PC-9 (cell line): ENCODE measurements around the gene KIF26B. TPM values are rescaled to one million over a fixed set of nuclear protein-coding genes. Genes with fewer than 3 reads are reported as not detected.

Experiments
- BruUV-seq: library from RNA; stranded (reverse); fragments of 400-500 nt; replicated peaks from 2 replicates; lab custom pipeline; 2021; lab: Mats Ljungman, UMichigan
- CTCF ChIA-PET: fragments of 300-600 bp; sonication (Branson Sonifier 250); formaldehyde crosslinking; loops from one replicate; lab custom pipeline; 2022; ENCODE audit warnings: antibody characterized with exemption; lab: Charles Lee
- POLR2A ChIA-PET: fragments of 300-600 bp; sonication (Branson Sonifier 250); formaldehyde crosslinking; loops from one replicate; lab custom pipeline; 2022; ENCODE audit warnings: antibody characterized with exemption; ENCODE audit not compliant: unreplicated experiment; lab: Charles Lee
- DNase-seq, 2 experiments: peaks; one replicate each; pipeline versions ENCODE4 v3.0.0 to v3.0.0-alpha.2; 2015 to 2022; ENCODE audit warnings: mixed read lengths in 1 of 2
- H2AFZ ChIP-seq: fragments of 200-600 bp; sonication (generic); 2 replicates; pipeline ENCODE4 v1.8.1; 2017; ENCODE audit warnings: antibody characterized with exemption
- H3F3A ChIP-seq: fragments of 200-600 bp; sonication (generic); 2 replicates; pipeline ENCODE4 v1.8.1; 2017; ENCODE audit warnings: antibody characterized with exemption, mild to moderate bottlenecking, low read depth; ENCODE audit not compliant: insufficient read depth
- H3K27ac ChIP-seq: fragments of 200-600 bp; sonication (generic); 2 replicates; pipeline ENCODE4 v1.6.1; 2016; ENCODE audit warnings: mixed run types
- H3K27me3 ChIP-seq: fragments of 200-600 bp; sonication (generic); 2 replicates; pipeline ENCODE4 v1.6.1; 2016; ENCODE audit warnings: low read depth, mixed run types; ENCODE audit not compliant: insufficient read depth
- H3K36me3 ChIP-seq: fragments of 200-600 bp; sonication (generic); 2 replicates; pipeline ENCODE4 v1.6.1; 2016; ENCODE audit warnings: low read depth, mixed run types
- H3K4me1 ChIP-seq: fragments of 200-600 bp; sonication (generic); replicated peaks from 2 replicates; pipeline ENCODE4 v1.6.1; 2016; ENCODE audit warnings: mixed run types; ENCODE audit not compliant: insufficient read depth
- H3K4me2 ChIP-seq: fragments of 200-600 bp; sonication (generic); 2 replicates; pipeline ENCODE4 v1.6.1; 2017; ENCODE audit warnings: mixed run types
- H3K4me3 ChIP-seq: fragments of 200-600 bp; sonication (generic); 2 replicates; pipeline ENCODE4 v1.6.1; 2016; ENCODE audit warnings: mixed run types
- H3K79me2 ChIP-seq: fragments of 200-600 bp; sonication (generic); 2 replicates; pipeline ENCODE4 v1.6.1; 2017; ENCODE audit warnings: low read depth, mixed run types
- H3K9me2 ChIP-seq: fragments of 200-600 bp; sonication (generic); 2 replicates; pipeline ENCODE4 v1.8.1; 2017; ENCODE audit warnings: mild to moderate bottlenecking; ENCODE audit not compliant: insufficient read depth
- H3K9me3 ChIP-seq: fragments of 200-600 bp; sonication (generic); 2 replicates; pipeline ENCODE4 v1.8.1; 2016; ENCODE audit warnings: low read depth; ENCODE audit not compliant: insufficient read depth
- H4K20me1 ChIP-seq: fragments of 200-600 bp; sonication (generic); 2 replicates; pipeline ENCODE4 v1.8.1; 2017; ENCODE audit not compliant: insufficient read depth
- EZH2 ChIP-seq: fragments of 200-600 bp; sonication (generic); IDR thresholded peaks from 2 replicates; pipeline ENCODE4 v1.8.0; 2017; ENCODE audit warnings: antibody characterized with exemption, low read depth
- intact Hi-C: fragments of 100-400 bp; cut with micrococcal nuclease; formaldehyde crosslinking; loops from one replicate; pipeline ENCODE4 v1.10.0; 2022; ENCODE audit not compliant: unreplicated experiment
- total RNA-seq: library from RNA; stranded (reverse); gene quantifications from 2 replicates; pipeline ENCODE4 v1.2.3, GENCODE V29; 2021
- TF ChIP-seq, protein P1 (sequence below): fragments of 200-600 bp; sonication (generic); conservative IDR thresholded peaks from 2 replicates; pipeline ENCODE4 v1.6.1; 2017; ENCODE audit warnings: mixed run types, antibody characterized with exemption, mild to moderate bottlenecking, moderate library complexity

KIF26B gene
- total RNA-seq, 1 experiment from 2014 or later: 0.11 TPM

DNA sequence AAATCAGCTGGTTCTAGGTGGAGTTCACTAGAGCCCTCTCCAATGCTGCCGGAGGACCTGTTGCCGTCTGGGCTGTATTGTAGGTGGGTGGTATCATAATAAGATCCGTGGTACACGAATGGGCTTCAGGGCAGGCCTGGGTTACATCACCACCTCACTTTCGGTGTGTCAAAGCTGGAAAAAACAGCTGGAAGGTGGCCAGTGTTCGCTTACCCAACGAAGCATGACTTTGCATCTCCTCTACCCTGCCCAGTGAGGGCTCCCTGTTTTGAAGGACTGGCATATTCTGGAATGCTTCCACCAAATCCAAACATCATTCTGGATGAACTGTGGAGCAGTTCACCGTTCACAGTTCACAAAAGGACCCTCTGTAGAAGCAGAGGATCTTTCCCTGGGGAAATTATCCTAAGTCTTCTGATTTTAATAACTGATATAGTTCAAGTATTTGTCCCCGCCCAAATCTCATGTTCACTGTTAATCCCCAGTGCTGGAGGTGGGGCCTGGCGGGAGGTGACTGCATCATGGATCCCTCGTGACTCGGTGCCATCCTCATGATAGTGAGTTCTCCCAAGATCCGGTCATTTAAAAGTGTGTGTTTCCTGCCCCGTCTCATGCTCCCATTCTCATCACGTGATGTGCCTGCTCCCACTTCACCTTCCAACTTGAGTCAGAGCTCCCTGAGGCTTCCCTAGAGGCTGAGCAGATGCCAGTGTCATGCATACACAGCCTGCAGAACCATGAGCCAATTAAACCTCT, 429.0 kb downstream of the KIF26B start:
- intact Hi-C loops: no loop called here
- H3K27me3 ChIP-seq: peaks cover 91% of the 10 kb centered on the region
- H2AFZ ChIP-seq: no peak overlapping the region
- H3K9me2 ChIP-seq: no peaks in the 10 kb centered on the region
- ChIA-PET POLR2A (no interaction called here), CTCF (no interaction called here)
- DNase-seq: no peak
- H3K4me1 ChIP-seq: no peaks in the 10 kb centered on the region
- H4K20me1 ChIP-seq: no peaks in the 10 kb centered on the region
- no peaks in the 10 kb centered on the region for H3K9me3 ChIP-seq
- no peak overlapping the region for H3K4me2 ChIP-seq
- no peak overlapping the region for H3K27ac ChIP-seq
- no TSS peak for BruUV-seq
- H3F3A ChIP-seq: no peaks in the 10 kb centered on the region
- no peak overlapping the region for H3K4me3 ChIP-seq
- no peaks in the 10 kb centered on the region for H3K79me2 ChIP-seq
- no peaks in the 10 kb centered on the region for H3K36me3 ChIP-seq
- TF ChIP-seq EZH2: no peak
- TF ChIP-seq, protein P1, sequence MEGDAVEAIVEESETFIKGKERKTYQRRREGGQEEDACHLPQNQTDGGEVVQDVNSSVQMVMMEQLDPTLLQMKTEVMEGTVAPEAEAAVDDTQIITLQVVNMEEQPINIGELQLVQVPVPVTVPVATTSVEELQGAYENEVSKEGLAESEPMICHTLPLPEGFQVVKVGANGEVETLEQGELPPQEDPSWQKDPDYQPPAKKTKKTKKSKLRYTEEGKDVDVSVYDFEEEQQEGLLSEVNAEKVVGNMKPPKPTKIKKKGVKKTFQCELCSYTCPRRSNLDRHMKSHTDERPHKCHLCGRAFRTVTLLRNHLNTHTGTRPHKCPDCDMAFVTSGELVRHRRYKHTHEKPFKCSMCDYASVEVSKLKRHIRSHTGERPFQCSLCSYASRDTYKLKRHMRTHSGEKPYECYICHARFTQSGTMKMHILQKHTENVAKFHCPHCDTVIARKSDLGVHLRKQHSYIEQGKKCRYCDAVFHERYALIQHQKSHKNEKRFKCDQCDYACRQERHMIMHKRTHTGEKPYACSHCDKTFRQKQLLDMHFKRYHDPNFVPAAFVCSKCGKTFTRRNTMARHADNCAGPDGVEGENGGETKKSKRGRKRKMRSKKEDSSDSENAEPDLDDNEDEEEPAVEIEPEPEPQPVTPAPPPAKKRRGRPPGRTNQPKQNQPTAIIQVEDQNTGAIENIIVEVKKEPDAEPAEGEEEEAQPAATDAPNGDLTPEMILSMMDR: no peak

DNA sequence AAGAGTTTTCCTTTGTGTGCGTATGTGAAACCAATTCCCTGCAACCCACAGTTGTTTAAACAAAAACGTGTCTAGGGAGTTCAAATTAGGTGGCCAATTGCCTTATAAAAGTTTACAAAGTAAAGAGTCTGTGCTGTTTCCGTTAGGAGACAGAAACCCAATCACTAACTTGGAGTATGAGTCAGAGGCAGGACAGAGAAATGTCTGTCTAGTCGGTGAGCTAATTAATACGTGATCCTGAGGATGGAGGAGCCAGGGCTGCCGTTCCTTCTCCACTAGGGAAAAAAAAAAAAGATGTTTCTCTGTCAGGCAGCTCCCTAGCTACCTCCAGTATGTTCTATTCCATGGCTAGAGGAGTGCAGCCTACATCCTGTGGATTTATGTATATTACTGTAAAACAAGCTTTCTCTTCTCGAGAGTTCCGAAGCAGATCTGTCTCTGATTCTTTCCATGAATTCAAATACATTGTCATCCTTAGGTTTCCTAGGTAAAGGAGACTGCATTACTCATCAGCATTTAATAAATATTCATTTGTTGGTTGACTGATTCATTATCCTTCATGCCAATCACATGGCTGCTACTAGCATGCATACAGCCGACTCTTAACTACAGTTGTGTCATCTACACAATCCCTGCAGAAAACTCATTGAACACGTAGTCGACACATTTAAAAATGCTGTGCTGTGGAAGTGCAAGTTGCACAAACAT, 430.6 kb downstream of the KIF26B start:
- intact Hi-C loops: no loop called here
- DNase-seq: no peak
- no peaks in the 10 kb centered on the region for H3K9me3 ChIP-seq
- no peak overlapping the region for H2AFZ ChIP-seq
- no peaks in the 10 kb centered on the region for H3F3A ChIP-seq
- no peaks in the 10 kb centered on the region for H3K36me3 ChIP-seq
- no peaks in the 10 kb centered on the region for H3K9me2 ChIP-seq
- no peak overlapping the region for H3K4me3 ChIP-seq
- TF ChIP-seq, protein P1: no peak
- TF ChIP-seq EZH2: no peak
- no peaks in the 10 kb centered on the region for H4K20me1 ChIP-seq
- H3K79me2 ChIP-seq: no peaks in the 10 kb centered on the region
- no peaks in the 10 kb centered on the region for H3K4me1 ChIP-seq
- ChIA-PET POLR2A (no interaction called here), CTCF (no interaction called here)
- BruUV-seq: no TSS peak
- peaks cover 86% of the 10 kb centered on the region for H3K27me3 ChIP-seq
- H3K27ac ChIP-seq: no peak overlapping the region
- no peak overlapping the region for H3K4me2 ChIP-seq

DNA sequence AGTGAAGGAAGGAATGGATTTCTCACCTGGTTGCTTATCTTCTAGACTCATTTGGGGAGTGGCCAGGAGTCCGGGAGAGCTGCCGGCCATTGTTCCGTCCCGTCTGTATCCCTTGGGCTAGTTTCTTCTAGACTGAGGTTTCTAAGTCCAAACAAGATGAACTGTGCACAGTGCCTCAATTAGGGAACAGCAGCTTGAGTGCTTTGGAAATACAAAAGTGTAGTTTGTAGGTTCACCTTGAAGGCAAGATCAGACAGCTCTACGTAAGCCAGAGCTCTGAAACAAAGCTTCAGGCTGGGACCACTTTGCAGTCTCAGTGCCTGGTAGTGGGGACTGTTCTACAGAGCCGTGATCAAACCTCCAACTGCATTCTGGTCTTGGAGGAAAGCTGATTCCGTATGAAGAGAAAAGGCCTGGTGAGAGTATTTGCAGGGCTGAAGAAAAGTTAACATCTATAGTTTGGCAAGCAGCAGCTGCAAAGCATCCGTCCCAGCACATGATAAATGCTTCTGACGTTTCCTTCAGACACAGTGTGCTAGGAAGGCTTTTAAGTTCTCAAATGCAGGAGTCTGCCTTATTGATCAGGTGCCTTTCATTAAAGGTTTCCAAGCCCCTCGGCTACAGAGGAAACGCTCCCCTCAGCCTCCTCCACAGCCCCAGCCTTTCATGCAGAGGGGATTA, 432.8 kb downstream of the KIF26B start:
- Histone ChIP-seq H3K9me2 (no peaks in the 10 kb centered on the region), H2AFZ (no peak overlapping the region), H3K4me1 (no peaks in the 10 kb centered on the region), H3K4me2 (no peak overlapping the region), H3K27ac (no peak overlapping the region), H3K36me3 (no peaks in the 10 kb centered on the region), H3K27me3 (peaks cover 71% of the 10 kb centered on the region), H3K4me3 (no peak overlapping the region), H3K79me2 (no peaks in the 10 kb centered on the region), H3F3A (no peaks in the 10 kb centered on the region), H3K9me3 (no peaks in the 10 kb centered on the region), H4K20me1 (no peaks in the 10 kb centered on the region)
- CTCF ChIA-PET: no interaction called here
- POLR2A ChIA-PET: no interaction called here
- TF ChIP-seq, protein P1: no peak
- TF ChIP-seq EZH2: no peak
- BruUV-seq: no TSS peak
- no peak for DNase-seq
- intact Hi-C loops: no loop called here
